ENCODE data around the gene SMPD3.

DNA sequence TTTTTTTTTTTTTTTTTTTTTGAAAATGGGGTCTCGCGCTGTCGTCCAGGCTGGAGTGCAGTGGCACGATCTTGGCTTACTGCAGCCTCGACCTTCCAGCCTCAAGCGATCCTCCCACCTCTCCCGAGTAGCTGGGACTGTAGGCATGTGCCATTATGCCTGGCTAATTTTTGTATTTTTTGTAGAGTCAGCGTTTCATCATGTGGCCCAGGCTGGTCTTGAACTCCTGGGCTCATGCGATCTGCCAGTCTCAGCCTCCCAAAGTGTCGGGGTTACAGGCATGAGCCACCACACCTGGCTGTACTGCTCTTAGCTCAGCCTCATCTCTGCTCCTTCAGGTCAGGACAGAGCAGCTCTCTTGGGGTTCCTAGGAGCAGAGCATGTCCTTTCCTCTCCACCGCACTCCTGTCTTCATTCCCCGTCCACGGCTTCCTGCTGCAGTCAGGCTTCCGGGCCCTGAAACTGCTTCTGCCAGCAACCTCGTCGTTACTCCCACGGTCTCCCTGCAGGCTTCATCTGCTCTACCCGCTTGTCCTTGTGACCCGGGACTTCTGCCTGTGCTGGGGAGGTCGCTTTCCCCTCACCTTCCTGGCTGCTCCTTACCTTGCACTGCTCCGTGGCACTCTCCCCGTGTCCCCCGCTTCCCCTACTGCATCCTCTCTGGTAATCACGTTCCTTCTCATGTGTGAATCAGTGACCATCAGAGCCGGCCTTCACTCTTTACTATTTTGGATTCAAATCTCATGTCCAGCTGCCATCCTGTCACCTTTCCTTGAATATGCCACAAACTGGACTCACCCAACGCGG lies 99.5 kb downstream of the SMPD3 start:
- TF ChIP-seq CTCF (conservative IDR thresholded peaks at IDR 0.05; ENCODE audit: low read depth, low read length) (no peak), RCOR1 (IDR thresholded peaks at IDR 0.05; ENCODE audit: insufficient replicate concordance, low read length) (no peak), MAZ (IDR thresholded peaks at IDR 0.05; ENCODE audit: borderline replicate concordance, low read depth, low read length) (no peak), MXI1 (IDR thresholded peaks at IDR 0.05; ENCODE audit: borderline replicate concordance, low read depth, low read length) (no peak), CEBPB (IDR thresholded peaks at IDR 0.05; ENCODE audit: low read depth, low read length) (no peak), MAFK (IDR thresholded peaks at IDR 0.05; ENCODE audit: low read depth, low read length) (peak; percentile 82)

All from IMR-90 (cell line).